PC-9 (cell line): Measurements from ENCODE around the gene PIEZO2.

Source experiments
- EZH2 ChIP-seq: fragments of 200-600 bp; sonication (generic); IDR thresholded peaks from 2 replicates; pipeline ENCODE4 v1.8.0; 2017; ENCODE audit warnings: antibody characterized with exemption, low read depth
- TF ChIP-seq, protein P1 (sequence below): fragments of 200-600 bp; sonication (generic); conservative IDR thresholded peaks from 2 replicates; pipeline ENCODE4 v1.6.1; 2017; ENCODE audit warnings: mixed run types, antibody characterized with exemption, mild to moderate bottlenecking, moderate library complexity

DNA sequence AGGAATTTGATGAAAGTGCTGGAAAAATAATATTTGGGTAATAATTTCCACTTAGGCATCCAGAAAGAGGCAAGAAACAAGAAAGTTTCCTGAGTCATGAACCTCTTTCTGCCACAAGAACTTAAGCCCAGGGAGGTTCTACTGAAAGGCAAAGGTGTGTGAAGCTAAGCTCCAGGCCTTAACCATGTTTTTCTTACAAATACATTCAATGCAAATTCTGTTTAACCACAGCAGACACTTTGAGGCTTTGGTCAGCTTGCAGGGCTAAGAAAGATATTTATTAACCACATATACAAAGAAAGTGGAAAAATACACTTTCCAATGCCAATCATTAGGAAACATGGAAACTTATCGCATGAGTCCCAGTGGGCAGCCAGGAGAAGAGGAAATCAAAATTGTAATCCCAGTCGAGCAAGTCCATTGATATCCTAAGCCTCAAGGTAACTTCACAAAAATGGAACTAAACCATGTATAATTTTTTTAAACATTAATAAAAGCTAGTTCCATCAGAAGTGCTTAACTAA, 68.3 kb downstream of the PIEZO2 start:
- TF ChIP-seq, protein P1, sequence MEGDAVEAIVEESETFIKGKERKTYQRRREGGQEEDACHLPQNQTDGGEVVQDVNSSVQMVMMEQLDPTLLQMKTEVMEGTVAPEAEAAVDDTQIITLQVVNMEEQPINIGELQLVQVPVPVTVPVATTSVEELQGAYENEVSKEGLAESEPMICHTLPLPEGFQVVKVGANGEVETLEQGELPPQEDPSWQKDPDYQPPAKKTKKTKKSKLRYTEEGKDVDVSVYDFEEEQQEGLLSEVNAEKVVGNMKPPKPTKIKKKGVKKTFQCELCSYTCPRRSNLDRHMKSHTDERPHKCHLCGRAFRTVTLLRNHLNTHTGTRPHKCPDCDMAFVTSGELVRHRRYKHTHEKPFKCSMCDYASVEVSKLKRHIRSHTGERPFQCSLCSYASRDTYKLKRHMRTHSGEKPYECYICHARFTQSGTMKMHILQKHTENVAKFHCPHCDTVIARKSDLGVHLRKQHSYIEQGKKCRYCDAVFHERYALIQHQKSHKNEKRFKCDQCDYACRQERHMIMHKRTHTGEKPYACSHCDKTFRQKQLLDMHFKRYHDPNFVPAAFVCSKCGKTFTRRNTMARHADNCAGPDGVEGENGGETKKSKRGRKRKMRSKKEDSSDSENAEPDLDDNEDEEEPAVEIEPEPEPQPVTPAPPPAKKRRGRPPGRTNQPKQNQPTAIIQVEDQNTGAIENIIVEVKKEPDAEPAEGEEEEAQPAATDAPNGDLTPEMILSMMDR, result no peak
- no peak for TF ChIP-seq EZH2
